K562 (cell line): Measurements from ENCODE around the gene CFAP251. TPM values are rescaled to one million over a fixed set of nuclear protein-coding genes. Genes with fewer than 3 reads are reported as not detected.

Experiments used
- ATAC-seq: fragments of 200-7000 bp; cut with Tn5 transposase; 3 replicates; pipeline ENCODE4 v1.9.1; 2020; ENCODE audit warnings: moderate library complexity
- BruUV-seq: library from RNA; stranded (reverse); fragments of 400-500 nt; replicated peaks from 2 replicates; lab custom pipeline; 2021; lab: Mats Ljungman, UMichigan
- CTCF ChIA-PET: fragments of 300-600 bp; formaldehyde crosslinking; extraction: SDS; loops from one replicate; lab custom pipeline; 2021; ENCODE audit warnings: low intra/inter-chr PET ratio; lab: Yijun Ruan, JAX
- POLR2A ChIA-PET: fragments of 300-600, 350-650 bp; sonication (Branson Sonifier 250); formaldehyde crosslinking; extraction: SDS; loops from one replicate; lab custom pipeline; 2021; ENCODE audit warnings: antibody characterized with exemption, inconsistent platforms; lab: Yijun Ruan, JAX
- DNase-seq, 4 experiments: peaks; one replicate each; pipeline versions ENCODE4 v3.0.0 to v3.0.0-alpha.2; 2011 to 2018; ENCODE audit warnings: low spot score in 3 of 4, mixed read lengths in 3 of 4; ENCODE audit errors: extremely low read depth in 1 of 4
- FAIRE-seq: peaks from 2 replicates; lab custom pipeline; 2011; peaks lifted over from hg19 to GRCh38; lab: Jason Lieb, UNC
- H2AFZ ChIP-seq: 2 replicates; pipeline ENCODE4 v1.6.0; 2011; ENCODE audit warnings: low read depth, low read length, control low read depth, inconsistent platforms
- H3K27ac ChIP-seq: fragments of 200-600 bp; 3 replicates; pipeline ENCODE4 v1.8.0; 2011; ENCODE audit warnings: low read depth, mild to moderate bottlenecking, control low read depth, inconsistent platforms, low read length, moderate library complexity, mixed read lengths; ENCODE audit errors: extremely low read depth
- H3K27me3 ChIP-seq, 2 experiments: fragments of 300-600 bp in 1 of 2; 2 replicates in 1 of 2; 3 replicates in 1 of 2; pipeline versions ENCODE4 v1.6.0 to v1.8.0; 2011; ENCODE audit warnings: inconsistent platforms in 2 of 2, low read length in 2 of 2, mild to moderate bottlenecking in 1 of 2, mixed read lengths in 1 of 2, moderate library complexity in 1 of 2; ENCODE audit not compliant: control insufficient read depth in 2 of 2, insufficient read depth in 2 of 2
- H3K36me3 ChIP-seq: fragments of 300-600 bp; 3 replicates; pipeline ENCODE4 v1.8.0; 2011; ENCODE audit warnings: mild to moderate bottlenecking, low read length, inconsistent platforms; ENCODE audit not compliant: control insufficient read depth, insufficient read depth
- H3K4me1 ChIP-seq, 2 experiments: fragments of 200-600 bp in 1 of 2; replicated peaks in 1 of 2; 2 replicates in 1 of 2; 3 replicates in 1 of 2; pipeline versions ENCODE4 v1.5.1 to v1.8.0; 2011; ENCODE audit warnings: inconsistent platforms in 2 of 2, low read length in 2 of 2, mild to moderate bottlenecking in 1 of 2, mixed read lengths in 1 of 2, moderate library complexity in 1 of 2; ENCODE audit not compliant: control insufficient read depth in 2 of 2, insufficient read depth in 2 of 2
- H3K4me2 ChIP-seq: 2 replicates; pipeline ENCODE4 v1.6.1; 2011; ENCODE audit warnings: low read length, control low read depth, inconsistent platforms, mixed read lengths; ENCODE audit not compliant: insufficient read depth
- H3K4me3 ChIP-seq: fragments of 200-600 bp; sonication (generic), shearing (Covaris generic); 2 replicates; pipeline ENCODE4 v1.5.1; 2016; ENCODE audit warnings: control low read depth, inconsistent platforms
- H3K79me2 ChIP-seq: fragments of 200-600 bp; 3 replicates; pipeline ENCODE4 v1.8.0; 2011; ENCODE audit warnings: low read length, inconsistent platforms; ENCODE audit not compliant: control insufficient read depth, insufficient read depth
- H3K9ac ChIP-seq, 2 experiments: 2 replicates each; pipeline versions ENCODE4 v1.6.0 to v1.6.1; 2011; ENCODE audit warnings: low read depth in 2 of 2, low read length in 2 of 2, control low read depth in 1 of 2, inconsistent platforms in 1 of 2, mild to moderate bottlenecking in 1 of 2, mixed read lengths in 1 of 2; ENCODE audit not compliant: insufficient read depth in 1 of 2
- H3K9me1 ChIP-seq: one replicate; pipeline ENCODE4 v1.6.0; 2011; ENCODE audit warnings: inconsistent platforms, mild to moderate bottlenecking, low read length, moderate library complexity; ENCODE audit not compliant: control insufficient read depth, insufficient read depth
- H3K9me3 ChIP-seq: replicated peaks from 2 replicates; pipeline ENCODE4 v1.5.1; 2011; ENCODE audit warnings: low read depth, low read length, inconsistent platforms; ENCODE audit not compliant: control insufficient read depth, insufficient read depth
- H4K20me1 ChIP-seq: replicated peaks from 2 replicates; pipeline ENCODE4 v1.6.1; 2011; ENCODE audit warnings: low read length, inconsistent platforms, mixed read lengths; ENCODE audit not compliant: control insufficient read depth, insufficient read depth
- BHLHE40 ChIP-seq: IDR thresholded peaks from 2 replicates; pipeline ENCODE4 v1.6.1; 2011; ENCODE audit warnings: low read length, improper control_type of control experiment
- BRD4 ChIP-seq: fragments of 200-600 bp; sonication (generic); IDR thresholded peaks from 2 replicates; pipeline ENCODE4 v1.6.1; 2017; ENCODE audit warnings: inconsistent platforms
- BRF2 ChIP-seq: IDR thresholded peaks from 3 replicates; pipeline ENCODE4 v1.6.1; 2011; ENCODE audit warnings: borderline replicate concordance, mild to moderate bottlenecking; ENCODE audit not compliant: insufficient read length, insufficient read depth
- CAMTA2 ChIP-seq: fragments of 250-450 bp; sonication (Bioruptor Pico); conservative IDR thresholded peaks from 2 replicates; pipeline ENCODE4 v1.5.1; 2022
- CREM ChIP-seq: IDR thresholded peaks from 2 replicates; pipeline ENCODE4 v1.6.1; 2014; ENCODE audit warnings: antibody characterized with exemption, low read depth
- E2F4 ChIP-seq: sonication (generic); formaldehyde crosslinking; IDR thresholded peaks from 2 replicates; pipeline ENCODE4 v1.8.0; 2022; ENCODE audit warnings: mild to moderate bottlenecking, low read depth, missing genetic modification reagents
- HEY1 ChIP-seq: fragments of 250-450 bp; sonication (Bioruptor Pico); IDR thresholded peaks from 2 replicates; pipeline ENCODE4 v1.5.0; 2020; ENCODE audit warnings: mild to moderate bottlenecking, moderate library complexity, borderline replicate concordance
- NCOA4 ChIP-seq: fragments of 450-650 bp; IDR thresholded peaks from 2 replicates; pipeline ENCODE4 v1.6.1; 2018; ENCODE audit warnings: mild to moderate bottlenecking; ENCODE audit not compliant: partially characterized antibody
- SMAD2 ChIP-seq: fragments of 150-350 bp; IDR thresholded peaks from 2 replicates; pipeline ENCODE4 v1.6.1; 2014; ENCODE audit warnings: low read depth, mild to moderate bottlenecking, low read length
- SMARCC2 ChIP-seq: fragments of 450-650 bp; IDR thresholded peaks from 2 replicates; pipeline ENCODE4 v1.6.1; 2017; ENCODE audit warnings: antibody characterized with exemption, moderate library complexity, mild to moderate bottlenecking, low read depth
- SMC3 ChIP-seq: conservative IDR thresholded peaks from 2 replicates; pipeline ENCODE4 v1.6.1; 2011; ENCODE audit warnings: low read depth, low read length, improper control_type of control experiment; ENCODE audit not compliant: insufficient read depth
- SP2 ChIP-seq: IDR thresholded peaks from 2 replicates; pipeline ENCODE4 v1.6.1; 2011; ENCODE audit warnings: mild to moderate bottlenecking, low read depth, low read length, moderate library complexity; ENCODE audit not compliant: poor library complexity, severe bottlenecking; ENCODE audit errors: extremely low read depth
- TAF9B ChIP-seq: fragments of 450-650 bp; IDR thresholded peaks from 2 replicates; pipeline ENCODE4 v1.6.1; 2018; ENCODE audit warnings: mild to moderate bottlenecking; ENCODE audit not compliant: partially characterized antibody
- ZNF232 ChIP-seq: sonication (generic); formaldehyde crosslinking; IDR thresholded peaks from 2 replicates; pipeline ENCODE4 v1.8.0; 2022; ENCODE audit warnings: mild to moderate bottlenecking, missing genetic modification reagents
- ZNF431 ChIP-seq: sonication (generic); formaldehyde crosslinking; IDR thresholded peaks from 2 replicates; pipeline ENCODE4 v1.8.0; 2022; ENCODE audit warnings: mild to moderate bottlenecking, missing genetic modification reagents
- ZNF717 ChIP-seq: fragments of 250-450 bp; sonication (Bioruptor Pico); IDR thresholded peaks from 2 replicates; pipeline ENCODE4 v1.5.0; 2021
- WGBS: fragments of 100-300 bp; shearing (Covaris generic); methylation state at CpG from one replicate; pipeline ENCODE4 v1.1.6; 2016; ENCODE audit warnings: low coverage, mixed read lengths; ENCODE audit not compliant: insufficient coverage; ENCODE audit errors: missing lambda C conversion rate; 5-methylcytosine and 5-hydroxymethylcytosine counted together
- in situ Hi-C: fragments of 300-500 bp; cut with MboI; formaldehyde crosslinking; loops from 4 replicates; pipeline ENCODE4 v1.15.0; 2018; ENCODE audit warnings: inconsistent platforms, mixed read lengths
- intact Hi-C: fragments of 100-400 bp; cut with micrococcal nuclease; formaldehyde crosslinking; loops from 2 replicates; pipeline ENCODE4 v1.14.2; 2022
- polyA plus RNA-seq, 8 experiments: library from polyadenylated mRNA; depleted of rRNA in 4 of 8; stranded (reverse) in 5 of 8; unstranded in 3 of 8; fragments of >200 nt; fragmentation: Nextera tagmentation in 2 of 8; fragmentation: Illumina TruSeq in 1 of 8; extraction: Ambion mirVana in 2 of 8; extraction: Trizol in 1 of 8; gene quantifications; 2 replicates each; pipeline versions ENCODE4 v1.2.1 to v1.2.3, GENCODE V29; 2011 to 2014; ENCODE audit warnings: inconsistent platforms in 1 of 8, missing spikeins in 1 of 8
- total RNA-seq, 7 experiments: library from RNA; depleted of rRNA in 6 of 7; stranded (reverse); fragments of >200 nt in 6 of 7; fragmentation: Illumina TruSeq in 2 of 7; extraction: Trizol in 2 of 7; gene quantifications; 2 replicates each; pipeline versions ENCODE4 v1.2.1 to v1.2.3, GENCODE V29; 2011 to 2021; ENCODE audit warnings: low replicate concordance in 1 of 7

Gene CFAP251
- total and polyA plus RNA-seq, 9 of the 15 experiments (the other 6 are each of a cell fraction or from before 2014, with no cell fraction given) = 16.6 to 31.0 (median 19.1) TPM

- Histone ChIP-seq H3K4me2 (no peak overlapping the region), H3K9ac (no peak overlapping the region), H3K27me3 (no peaks in the 10 kb centered on the region), H4K20me1 (no peaks in the 10 kb centered on the region), H3K4me3 (no peak overlapping the region), H3K4me1 (peaks cover 0 to 4% of the 10 kb centered on the region in 2 experiments; a peak in 1 of 5 replicates), H3K27ac (no peak overlapping the region), H3K9me1 (no peaks in the 10 kb centered on the region), H3K79me2 (no peaks in the 10 kb centered on the region), H2AFZ (no peak overlapping the region), H3K9me3 (no peaks in the 10 kb centered on the region), H3K36me3 (peaks cover 41% of the 10 kb centered on the region; the same call in 2 of the 3 replicates)
- WGBS = 88% methylated on average over 7 of the region's 7 CpGs
- intact Hi-C loops (no loop called here), in situ Hi-C loops (no loop called here)
- FAIRE-seq = no peak
- BruUV-seq = no TSS peak
- TF ChIP-seq SMC3 (no peak), SMARCC2 (no peak), CAMTA2 (CRISPR knock-in tag) (no peak), TAF9B (no peak), BRF2 (no peak), BRD4 (no peak), ZNF717 (CRISPR knock-in tag) (no peak), SMAD2 (no peak), CREM (no peak), ZNF232 (CRISPR knock-in tag) (no peak), ZNF431 (CRISPR knock-in tag) (no peak), HEY1 (CRISPR knock-in tag) (no peak), BHLHE40 (no peak), SP2 (no peak), NCOA4 (no peak), E2F4 (CRISPR knock-in tag) (no peak)
- no peak for DNase-seq
- ChIA-PET CTCF (no interaction called here), POLR2A (no interaction called here)
- no peak for ATAC-seq
Observed at GRCh38 chr12:121960541-121960940, 42.1 kb downstream of the CFAP251 start.
